ENCODE measurements around the gene TMEM164.

TMEM164 gene

GRCh38 chrX:110114260-110114776, 111.4 kb downstream of the TMEM164 start:
- TF ChIP-seq CTCF (IDR thresholded peaks at IDR 0.05; ENCODE audit: insufficient read depth, missing control alignments), result no peak
- FAIRE-seq (no peak), DNase-seq (ENCODE audit: insufficient read length, low spot score) (no peak)

GRCh38 chrX:110116066-110116980, 113.4 kb downstream of the TMEM164 start:
- DNase-seq (ENCODE audit: insufficient read length, low spot score) (no peak), FAIRE-seq (no peak)
- TF ChIP-seq CTCF (IDR thresholded peaks at IDR 0.05; ENCODE audit: insufficient read depth, missing control alignments), result no peak

GRCh38 chrX:110118530-110118929, 115.6 kb downstream of the TMEM164 start:
- DNase-seq (ENCODE audit: insufficient read length, low spot score) (no peak), FAIRE-seq (no peak)
- TF ChIP-seq CTCF (IDR thresholded peaks at IDR 0.05; ENCODE audit: insufficient read depth, missing control alignments), result no peak

GRCh38 chrX:110119480-110119879, 116.6 kb downstream of the TMEM164 start:
- no peak for DNase-seq (ENCODE audit: insufficient read length, low spot score)
- TF ChIP-seq CTCF (IDR thresholded peaks at IDR 0.05; ENCODE audit: insufficient read depth, missing control alignments), result no peak
- no peak for FAIRE-seq

GRCh38 chrX:110120025-110120424, 117.1 kb downstream of the TMEM164 start:
- DNase-seq (ENCODE audit: insufficient read length, low spot score) (no peak), FAIRE-seq (no peak)
- no peak for TF ChIP-seq CTCF (IDR thresholded peaks at IDR 0.05; ENCODE audit: insufficient read depth, missing control alignments)

GRCh38 chrX:110123331-110123782, 120.4 kb downstream of the TMEM164 start:
- TF ChIP-seq CTCF (IDR thresholded peaks at IDR 0.05; ENCODE audit: insufficient read depth, missing control alignments), result no peak
- DNase-seq (ENCODE audit: insufficient read length, low spot score) (no peak), FAIRE-seq (no peak)
